GM12865 (cell line): Measurements from ENCODE around the gene IRF9.
A peak's percentile ranks its signal among the peaks of the same experiment; 100 is the strongest.

Source experiments
- DNase-seq: peaks from one replicate; pipeline ENCODE4 v3.0.0; 2010; ENCODE audit warnings: low read depth
- H3K4me3 ChIP-seq: 2 replicates; pipeline ENCODE4 v1.5.1; 2011; ENCODE audit warnings: mild to moderate bottlenecking, low read depth, low read length, control low read depth
- CTCF ChIP-seq: IDR thresholded peaks from 2 replicates; pipeline ENCODE4 v1.5.1; 2011; ENCODE audit warnings: low read length, control low read depth, low read depth, inconsistent platforms; ENCODE audit not compliant: insufficient read depth; ENCODE audit errors: missing control alignments

IRF9 gene

GRCh38 chr14:24132061-24132685 lies 28.9 kb upstream of the IRF9 start:
- no peak for DNase-seq
- no peak for TF ChIP-seq CTCF
- no peak overlapping the region for H3K4me3 ChIP-seq

- TF ChIP-seq CTCF: no peak
Observed at GRCh38 chr14:24132976-24133375, 28.1 kb upstream of the IRF9 start.

GRCh38 chr14:24133735-24134134 lies 27.3 kb upstream of the IRF9 start:
- no peak for TF ChIP-seq CTCF
- no peak for DNase-seq
- no peak overlapping the region for H3K4me3 ChIP-seq

More at GRCh38 chr14:24132976-24133375, 28.1 kb upstream of the IRF9 start:
- no peak for DNase-seq
- H3K4me3 ChIP-seq: no peak overlapping the region

- peak overlapping the region; percentile 71 for H3K4me3 ChIP-seq
- peak; percentile 26 for DNase-seq
Observed at GRCh38 chr14:24135584-24135833, 25.6 kb upstream of the IRF9 start.

GRCh38 chr14:24135834-24136683 lies 25.0 kb upstream of the IRF9 start, which contains the start of gene PSME1:
PSME1 (plus strand) TSS chr14:24136194; CDS start chr14:24136263, 69 bp downstream.
- TF ChIP-seq CTCF: peak; percentile 3
- H3K4me3 ChIP-seq: peak within 1 kb of the TSS; percentile 71
- DNase-seq: peak; percentile 96

More at GRCh38 chr14:24135584-24135833, 25.6 kb upstream of the IRF9 start:
- no peak for TF ChIP-seq CTCF

GRCh38 chr14:24136684-24137528 lies 24.2 kb upstream of the IRF9 start:
- TF ChIP-seq CTCF: no peak
- peak; percentile 31 for DNase-seq
- peak overlapping the region; percentile 71 for H3K4me3 ChIP-seq
